Caco-2 (cell line): ENCODE data around the gene MBNL2. TPM values are rescaled to one million over a fixed set of nuclear protein-coding genes. Genes with fewer than 3 reads are reported as not detected.

Source experiments
- BruUV-seq: library from RNA; stranded (reverse); fragments of 400-500 nt; replicated peaks from 2 replicates; lab custom pipeline; 2021; lab: Mats Ljungman, UMichigan
- CTCF ChIA-PET: fragments of 300-600 bp; sonication (Branson Sonifier 250); formaldehyde crosslinking; loops from one replicate; lab custom pipeline; 2022; ENCODE audit warnings: antibody characterized with exemption; lab: Charles Lee
- POLR2A ChIA-PET: fragments of 300-600 bp; sonication (Branson Sonifier 250); formaldehyde crosslinking; loops from one replicate; lab custom pipeline; 2022; ENCODE audit warnings: antibody characterized with exemption; lab: Charles Lee
- DNase-seq, 2 experiments: peaks; one replicate each; pipeline versions ENCODE4 v3.0.0 to v3.0.0-alpha.2; 2020 to 2022
- H3K27me3 ChIP-seq: replicated peaks from 2 replicates; pipeline ENCODE4 v1.6.0; 2011; ENCODE audit warnings: low read length; ENCODE audit not compliant: control insufficient read depth, insufficient read depth
- H3K36me3 ChIP-seq: 2 replicates; pipeline ENCODE4 v1.5.1; 2011; ENCODE audit warnings: low read length; ENCODE audit not compliant: control insufficient read depth, insufficient read depth
- H3K4me1 ChIP-seq: fragments of 250-450 bp; sonication (Bioruptor Pico); 2 replicates; pipeline ENCODE4 v1.5.1; 2020; ENCODE audit warnings: mild to moderate bottlenecking
- H3K4me3 ChIP-seq: 2 replicates; pipeline ENCODE4 v1.5.1; 2011; ENCODE audit warnings: low read depth, mild to moderate bottlenecking, control low read depth, low read length
- H3K9me3 ChIP-seq: fragments of 250-450 bp; sonication (Bioruptor Pico); 2 replicates; pipeline ENCODE4 v1.5.1; 2020; ENCODE audit warnings: mild to moderate bottlenecking, moderate library complexity
- H3K27ac Mint-ChIP-seq: one replicate; pipeline ENCODE4 v1.8.0; 2022; ENCODE audit warnings: mixed read lengths; ENCODE audit not compliant: unreplicated experiment
- H3K27me3 Mint-ChIP-seq: one replicate; pipeline ENCODE4 v1.8.0; 2022; ENCODE audit warnings: mixed read lengths; ENCODE audit not compliant: insufficient read depth, unreplicated experiment
- H3K36me3 Mint-ChIP-seq: one replicate; pipeline ENCODE4 v1.8.0; 2022; ENCODE audit warnings: mild to moderate bottlenecking, mixed read lengths; ENCODE audit not compliant: insufficient read depth, unreplicated experiment
- H3K4me1 Mint-ChIP-seq: one replicate; pipeline ENCODE4 v1.8.0; 2022; ENCODE audit warnings: low read depth, mixed read lengths; ENCODE audit not compliant: unreplicated experiment
- H3K4me3 Mint-ChIP-seq: one replicate; pipeline ENCODE4 v1.8.0; 2022; ENCODE audit warnings: mild to moderate bottlenecking, moderate library complexity, mixed read lengths; ENCODE audit not compliant: unreplicated experiment
- H3K9me3 Mint-ChIP-seq: one replicate; pipeline ENCODE4 v1.8.0; 2022; ENCODE audit warnings: mixed read lengths; ENCODE audit not compliant: unreplicated experiment
- intact Hi-C: fragments of 100-400 bp; cut with micrococcal nuclease; formaldehyde crosslinking; loops from one replicate; pipeline ENCODE4 v1.10.0; 2022; ENCODE audit not compliant: unreplicated experiment
- total RNA-seq: library from RNA; stranded (reverse); gene quantifications from 2 replicates; pipeline ENCODE4 v1.2.3, GENCODE V29; 2022
- TF ChIP-seq, protein P1 (sequence below), 2 experiments: fragments of 200-600 bp in 1 of 2; IDR thresholded peaks; 1 replicate in 1 of 2; 2 replicates in 1 of 2; pipeline versions ENCODE4 v1.5.1 to v1.8.0; 2011 to 2022; ENCODE audit warnings: antibody characterized with exemption in 1 of 2, control low read depth in 1 of 2, inconsistent platforms in 1 of 2, low read depth in 1 of 2, low read length in 1 of 2, mild to moderate bottlenecking in 1 of 2, moderate library complexity in 1 of 2; ENCODE audit not compliant: insufficient read depth in 1 of 2, severe bottlenecking in 1 of 2, unreplicated experiment in 1 of 2

Gene MBNL2
- total RNA-seq, 1 experiment from 2014 or later: 41.6 TPM

DNA sequence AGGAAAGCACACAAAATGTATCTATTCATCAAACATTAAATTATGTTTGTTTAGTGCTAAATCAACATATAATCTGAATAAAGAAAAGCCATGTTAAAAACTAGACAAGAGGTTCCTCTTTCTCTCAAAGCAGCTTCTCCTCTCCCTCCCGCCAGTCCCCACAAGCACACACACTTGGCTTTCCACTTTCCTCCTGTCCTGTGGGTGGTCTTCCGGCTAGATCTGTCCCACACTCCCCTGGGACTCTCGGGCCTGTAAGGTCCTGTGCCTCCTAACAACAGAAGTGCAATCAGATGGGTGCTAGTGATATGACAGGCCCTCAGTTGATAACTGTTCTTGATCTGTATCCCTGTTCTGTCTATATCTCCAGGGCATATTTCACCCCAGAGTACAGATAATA, 166.2 kb downstream of the MBNL2 start:
- H3K27me3 ChIP-seq: no peaks in the 10 kb centered on the region
- TF ChIP-seq, protein P1, sequence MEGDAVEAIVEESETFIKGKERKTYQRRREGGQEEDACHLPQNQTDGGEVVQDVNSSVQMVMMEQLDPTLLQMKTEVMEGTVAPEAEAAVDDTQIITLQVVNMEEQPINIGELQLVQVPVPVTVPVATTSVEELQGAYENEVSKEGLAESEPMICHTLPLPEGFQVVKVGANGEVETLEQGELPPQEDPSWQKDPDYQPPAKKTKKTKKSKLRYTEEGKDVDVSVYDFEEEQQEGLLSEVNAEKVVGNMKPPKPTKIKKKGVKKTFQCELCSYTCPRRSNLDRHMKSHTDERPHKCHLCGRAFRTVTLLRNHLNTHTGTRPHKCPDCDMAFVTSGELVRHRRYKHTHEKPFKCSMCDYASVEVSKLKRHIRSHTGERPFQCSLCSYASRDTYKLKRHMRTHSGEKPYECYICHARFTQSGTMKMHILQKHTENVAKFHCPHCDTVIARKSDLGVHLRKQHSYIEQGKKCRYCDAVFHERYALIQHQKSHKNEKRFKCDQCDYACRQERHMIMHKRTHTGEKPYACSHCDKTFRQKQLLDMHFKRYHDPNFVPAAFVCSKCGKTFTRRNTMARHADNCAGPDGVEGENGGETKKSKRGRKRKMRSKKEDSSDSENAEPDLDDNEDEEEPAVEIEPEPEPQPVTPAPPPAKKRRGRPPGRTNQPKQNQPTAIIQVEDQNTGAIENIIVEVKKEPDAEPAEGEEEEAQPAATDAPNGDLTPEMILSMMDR (IDR thresholded peaks at IDR 0.05; ENCODE audit: insufficient read depth in 1 of 2, low read depth in 1 of 2, low read length in 1 of 2, severe bottlenecking in 1 of 2, unreplicated experiment in 1 of 2): no peak
- ChIA-PET POLR2A (no interaction called here), CTCF (no interaction called here)
- H3K4me1 ChIP-seq: peaks cover 15% of the 10 kb centered on the region
- no peaks in the 10 kb centered on the region for H3K9me3 Mint-ChIP-seq
- H3K36me3 ChIP-seq: no peaks in the 10 kb centered on the region; the same call in 1 of the 2 replicates
- no peak overlapping the region for H3K27ac Mint-ChIP-seq
- no peak overlapping the region for H3K4me3 ChIP-seq
- no peak for DNase-seq
- no TSS peak for BruUV-seq
- no peaks in the 10 kb centered on the region for H3K4me1 Mint-ChIP-seq
- H3K9me3 ChIP-seq: no peaks in the 10 kb centered on the region
- no peaks in the 10 kb centered on the region for H3K27me3 Mint-ChIP-seq
- H3K4me3 Mint-ChIP-seq: no peak overlapping the region
- H3K36me3 Mint-ChIP-seq: peaks cover 20% of the 10 kb centered on the region
- intact Hi-C loops: no loop called here

DNA sequence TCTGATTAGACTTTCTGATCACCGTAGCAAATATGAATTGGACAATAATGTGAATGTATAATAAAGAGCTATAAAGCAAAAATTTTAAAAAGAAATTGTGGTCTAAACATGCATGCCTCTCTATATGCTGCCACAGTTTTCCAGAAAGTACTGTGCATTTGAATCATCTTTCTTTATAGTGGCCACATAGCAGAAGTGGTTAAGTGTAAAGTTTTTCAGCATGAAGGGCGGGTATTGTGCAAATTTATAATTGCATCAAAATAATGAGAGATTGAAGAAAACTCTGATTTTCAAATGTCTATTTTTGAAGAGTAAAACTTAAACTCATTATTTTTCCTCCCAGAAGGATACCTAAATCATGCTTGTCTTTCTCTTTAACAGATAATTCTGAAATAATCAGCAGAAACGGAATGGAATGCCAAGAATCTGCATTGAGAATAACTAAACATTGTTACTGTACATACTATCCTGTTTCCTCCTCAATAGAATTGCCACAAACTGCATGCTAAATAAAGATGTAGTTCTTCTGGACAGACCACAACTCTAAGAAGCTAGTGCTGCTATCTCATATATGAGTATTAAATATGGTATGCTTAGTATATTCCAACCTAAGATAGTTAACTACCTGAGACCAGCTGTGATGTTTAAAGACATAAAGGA, 168.9 kb downstream of the MBNL2 start:
- Histone ChIP-seq H3K4me3 (no peak overlapping the region), H3K36me3 (no peaks in the 10 kb centered on the region; the same call in 1 of the 2 replicates), H3K27me3 (no peaks in the 10 kb centered on the region), H3K9me3 (no peaks in the 10 kb centered on the region), H3K4me1 (peaks cover 15% of the 10 kb centered on the region)
- ChIA-PET CTCF (interaction anchor here (0.5 kb wide), 1 partner anchor 80 kb away, joined by 4 read pairs; no protein-coding TSS in a partner anchor), POLR2A (no interaction called here)
- Mint-ChIP-seq H3K9me3 (no peaks in the 10 kb centered on the region), H3K27me3 (no peaks in the 10 kb centered on the region), H3K4me1 (no peaks in the 10 kb centered on the region), H3K4me3 (no peak overlapping the region), H3K27ac (no peak overlapping the region), H3K36me3 (peaks cover 21% of the 10 kb centered on the region)
- TF ChIP-seq, protein P1 (IDR thresholded peaks at IDR 0.05; ENCODE audit: insufficient read depth in 1 of 2, low read depth in 1 of 2, low read length in 1 of 2, severe bottlenecking in 1 of 2, unreplicated experiment in 1 of 2): no peak
- intact Hi-C loops: no loop called here
- no TSS peak for BruUV-seq
- DNase-seq: no peak

DNA sequence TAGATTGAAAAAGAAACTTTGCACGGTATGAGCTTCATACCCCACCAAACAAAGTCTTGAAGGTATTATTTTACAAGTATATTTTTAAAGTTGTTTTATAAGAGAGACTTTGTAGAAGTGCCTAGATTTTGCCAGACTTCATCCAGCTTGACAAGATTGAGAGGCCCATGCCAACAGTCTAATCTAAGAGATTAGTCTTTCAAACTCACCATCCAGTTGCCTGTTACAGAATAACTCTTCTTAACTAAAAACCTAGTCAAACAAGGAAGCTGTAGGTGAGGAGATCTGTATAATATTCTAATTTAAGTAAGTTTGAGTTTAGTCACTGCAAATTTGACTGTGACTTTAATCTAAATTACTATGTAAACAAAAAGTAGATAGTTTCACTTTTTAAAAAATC, 169.9 kb downstream of the MBNL2 start:
- ChIA-PET CTCF (no interaction called here), POLR2A (no interaction called here)
- Mint-ChIP-seq H3K27me3 (no peaks in the 10 kb centered on the region), H3K27ac (no peak overlapping the region), H3K4me1 (no peaks in the 10 kb centered on the region), H3K36me3 (peaks cover 21% of the 10 kb centered on the region), H3K4me3 (no peak overlapping the region), H3K9me3 (no peaks in the 10 kb centered on the region)
- no peaks in the 10 kb centered on the region; the same call in 1 of the 2 replicates for H3K36me3 ChIP-seq
- intact Hi-C loops: no loop called here
- H3K4me3 ChIP-seq: no peak overlapping the region
- DNase-seq: no peak
- no TSS peak for BruUV-seq
- no peaks in the 10 kb centered on the region for H3K9me3 ChIP-seq
- TF ChIP-seq, protein P1 (IDR thresholded peaks at IDR 0.05; ENCODE audit: insufficient read depth in 1 of 2, low read depth in 1 of 2, low read length in 1 of 2, severe bottlenecking in 1 of 2, unreplicated experiment in 1 of 2): no peak
- peaks cover 15% of the 10 kb centered on the region for H3K4me1 ChIP-seq
- no peaks in the 10 kb centered on the region for H3K27me3 ChIP-seq
